Dendritic cell treated with granulocyte-macrophage colony-stimulating factor and Interleukin-4, amounts not matched to agents 40 ng/mL and 50 ng/mL, for 4 days (primary cell): ENCODE measurements around the gene BUB3.
A peak's percentile ranks its signal among the peaks of the same experiment; 100 is the strongest.

Experiments
- H3K27ac Mint-ChIP-seq: one replicate; pipeline ENCODE4 v1.8.0; 2022; ENCODE audit warnings: mild to moderate bottlenecking, mixed read lengths
- H3K27me3 Mint-ChIP-seq: one replicate; pipeline ENCODE4 v1.8.0; 2022; ENCODE audit warnings: mild to moderate bottlenecking, mixed read lengths
- H3K36me3 Mint-ChIP-seq: one replicate; pipeline ENCODE4 v1.8.0; 2022; ENCODE audit warnings: low read depth, mixed read lengths
- H3K4me1 Mint-ChIP-seq: one replicate; pipeline ENCODE4 v1.8.0; 2022; ENCODE audit warnings: low read depth, mixed read lengths
- H3K4me3 Mint-ChIP-seq: one replicate; pipeline ENCODE4 v1.8.0; 2022; ENCODE audit warnings: mild to moderate bottlenecking, moderate library complexity, mixed read lengths
- H3K9me3 Mint-ChIP-seq: one replicate; pipeline ENCODE4 v1.8.0; 2022; ENCODE audit warnings: mixed read lengths
- intact Hi-C: fragments of 100-400 bp; cut with micrococcal nuclease; formaldehyde crosslinking; loops from one replicate; pipeline ENCODE4 v1.15.0; 2022

BUB3 gene

DNA sequence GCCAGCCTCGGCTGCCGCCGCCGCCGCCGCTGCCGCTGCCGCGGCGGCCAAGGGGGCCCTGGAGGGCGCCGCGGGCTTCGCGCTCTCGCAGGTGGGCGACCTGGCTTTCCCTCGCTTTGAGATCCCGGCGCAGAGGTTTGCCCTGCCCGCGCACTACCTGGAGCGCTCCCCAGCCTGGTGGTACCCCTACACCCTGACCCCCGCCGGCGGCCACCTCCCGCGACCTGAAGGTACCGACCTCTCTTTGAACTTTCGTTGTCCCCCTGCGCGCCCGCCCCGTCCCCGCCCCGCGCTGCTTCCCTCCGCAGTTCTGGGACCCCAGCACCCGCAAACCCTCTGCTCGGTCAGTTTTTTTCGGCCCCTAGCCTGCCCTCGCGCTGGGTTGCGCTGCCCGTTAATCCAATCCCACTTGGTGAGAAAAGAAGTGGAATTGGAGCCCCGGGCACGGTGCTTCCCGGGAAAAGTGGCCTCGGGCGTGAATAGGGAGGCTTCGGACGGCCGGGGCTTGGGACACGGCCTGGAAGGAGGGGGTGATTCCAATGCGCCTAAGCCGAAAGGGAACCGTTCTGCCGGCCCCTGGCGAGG is 17.9 kb upstream of the BUB3 start:
- intact Hi-C loops = no loop called here
- Mint-ChIP-seq H3K27ac (no peak overlapping the region), H3K27me3 (peaks cover 95% of the 10 kb centered on the region), H3K36me3 (no peaks in the 10 kb centered on the region), H3K4me1 (peaks cover 42% of the 10 kb centered on the region), H3K9me3 (no peaks in the 10 kb centered on the region), H3K4me3 (no peak overlapping the region)

DNA sequence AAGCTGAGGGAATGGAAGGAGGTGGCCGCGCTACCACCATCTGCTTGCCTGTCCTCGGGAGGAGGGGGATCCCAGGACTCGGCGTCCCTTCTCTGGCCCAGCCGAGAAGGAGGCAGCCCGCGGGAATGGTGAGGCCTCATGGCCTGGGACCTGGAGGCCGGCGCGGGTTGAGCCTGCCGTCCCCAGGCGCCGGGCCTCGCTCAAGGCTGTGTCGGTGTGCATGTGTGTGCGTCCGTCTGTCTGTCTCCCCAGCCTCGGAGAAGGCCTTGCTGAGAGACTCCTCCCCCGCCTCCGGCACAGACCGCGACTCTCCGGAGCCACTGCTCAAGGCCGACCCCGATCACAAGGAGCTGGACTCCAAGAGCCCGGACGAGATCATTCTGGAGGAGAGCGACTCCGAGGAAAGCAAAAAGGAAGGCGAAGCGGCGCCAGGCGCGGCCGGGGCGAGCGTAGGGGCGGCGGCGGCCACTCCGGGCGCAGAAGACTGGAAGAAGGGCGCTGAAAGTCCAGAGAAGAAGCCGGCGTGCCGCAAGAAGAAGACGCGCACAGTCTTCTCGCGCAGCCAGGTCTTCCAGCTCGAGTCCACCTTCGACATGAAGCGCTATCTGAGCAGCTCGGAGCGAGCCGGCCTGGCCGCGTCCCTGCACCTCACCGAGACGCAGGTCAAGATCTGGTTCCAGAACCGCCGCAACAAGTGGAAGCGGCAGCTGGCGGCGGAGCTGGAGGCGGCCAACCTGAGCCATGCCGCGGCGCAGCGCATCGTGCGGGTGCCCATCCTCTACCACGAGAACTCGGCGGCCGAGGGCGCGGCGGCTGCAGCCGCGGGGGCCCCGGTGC is 17.2 kb upstream of the BUB3 start:
- Mint-ChIP-seq H3K4me3 (peak overlapping the region; percentile 24), H3K36me3 (no peaks in the 10 kb centered on the region), H3K27ac (no peak overlapping the region), H3K9me3 (no peaks in the 10 kb centered on the region), H3K4me1 (peaks cover 42% of the 10 kb centered on the region), H3K27me3 (peaks cover 95% of the 10 kb centered on the region)
- intact Hi-C loops = no loop called here

DNA sequence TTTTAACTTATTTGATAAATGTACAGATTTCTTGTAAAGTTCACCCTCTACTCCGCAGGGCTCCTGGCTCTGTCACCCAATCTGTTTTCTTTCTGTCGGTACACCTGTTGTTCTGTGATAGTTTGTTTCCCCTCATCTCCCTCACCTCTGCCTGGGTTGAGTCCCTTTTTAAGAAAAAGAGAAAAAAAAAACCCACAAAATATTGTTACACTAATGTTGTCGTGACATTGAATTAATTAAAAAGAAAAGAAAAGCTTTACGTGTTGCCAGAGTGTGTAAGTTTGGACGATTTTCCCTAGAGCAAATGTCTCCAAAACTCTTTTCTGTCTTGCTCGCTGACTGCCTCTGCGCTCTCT is 15.1 kb upstream of the BUB3 start:
- H3K9me3 Mint-ChIP-seq = no peaks in the 10 kb centered on the region
- no peak overlapping the region for H3K4me3 Mint-ChIP-seq
- peaks cover 37% of the 10 kb centered on the region for H3K4me1 Mint-ChIP-seq
- peaks cover 95% of the 10 kb centered on the region for H3K27me3 Mint-ChIP-seq
- intact Hi-C loops = no loop called here
- no peak overlapping the region for H3K27ac Mint-ChIP-seq
- no peaks in the 10 kb centered on the region for H3K36me3 Mint-ChIP-seq

DNA sequence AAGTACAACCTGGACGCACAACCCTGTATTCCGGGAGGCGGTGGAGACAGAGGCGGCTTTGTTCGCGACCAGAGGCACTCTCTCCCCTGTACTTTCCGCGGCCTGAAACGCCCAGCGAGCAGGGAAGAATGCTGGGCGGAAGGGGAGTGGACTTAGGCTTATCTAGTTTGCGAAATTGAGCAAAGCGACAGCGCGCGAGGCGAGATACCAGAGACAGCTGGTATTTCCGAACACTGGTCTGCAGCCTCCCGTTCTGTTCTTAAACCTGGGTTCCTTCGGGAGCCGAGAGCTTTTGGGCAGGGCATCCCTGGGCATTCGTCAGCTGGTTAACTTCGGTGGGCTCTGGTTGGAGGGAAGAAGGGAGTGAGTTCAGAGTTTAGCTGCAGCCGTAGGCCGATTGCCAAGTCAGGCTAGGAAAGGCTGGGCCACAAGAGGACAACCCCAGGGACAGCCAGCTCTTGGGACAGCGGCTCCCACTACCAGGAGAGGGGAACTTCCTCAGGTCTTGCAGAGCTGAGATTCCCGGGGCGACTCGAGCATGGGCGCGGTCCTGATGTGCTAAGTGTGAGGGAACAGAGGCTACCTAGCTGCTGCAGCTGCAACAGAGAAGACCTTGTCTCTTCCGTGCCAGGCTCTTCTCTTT is 14.6 kb upstream of the BUB3 start:
- no peak overlapping the region for H3K27ac Mint-ChIP-seq

DNA sequence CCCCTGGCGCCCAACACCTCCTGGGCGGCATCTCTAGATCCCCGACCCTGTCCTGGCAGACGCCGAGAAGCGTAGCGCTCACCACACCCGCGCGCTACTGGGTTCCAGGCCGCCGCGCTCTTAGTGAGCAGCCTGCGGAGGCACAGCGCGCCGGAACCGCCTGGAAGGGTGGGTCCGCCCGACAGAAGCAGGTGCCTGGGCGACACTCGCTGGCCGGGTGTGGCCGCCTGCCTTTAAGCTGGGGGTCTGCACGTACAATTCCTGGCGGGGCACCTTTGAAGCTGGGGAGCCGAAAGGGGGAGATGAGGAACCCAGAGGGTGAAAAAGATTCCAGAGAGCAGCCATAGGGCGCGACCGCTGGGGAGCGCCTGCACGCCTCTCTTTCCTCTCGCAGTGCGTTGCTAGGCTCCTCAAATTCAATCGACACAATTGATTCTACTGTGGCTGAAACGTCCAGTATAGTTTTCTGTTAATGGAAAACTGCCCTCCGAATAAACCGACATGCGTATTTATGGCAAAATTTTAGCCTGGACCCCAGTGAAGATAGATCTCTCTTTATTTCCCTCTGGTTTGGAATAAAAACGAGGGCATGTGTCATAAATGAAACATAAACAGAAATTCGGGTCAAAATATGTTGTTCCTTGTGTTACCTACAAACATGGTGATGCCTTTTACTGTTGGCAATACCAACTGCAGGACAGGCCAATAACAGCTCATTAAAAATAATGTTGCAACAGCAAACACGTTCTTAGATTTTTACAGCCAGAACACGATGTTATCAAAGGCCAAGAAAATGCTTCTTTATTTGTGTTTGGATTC is 13.8 kb upstream of the BUB3 start:
- Mint-ChIP-seq H3K4me1 (peaks cover 41% of the 10 kb centered on the region), H3K36me3 (no peaks in the 10 kb centered on the region), H3K27ac (no peak overlapping the region), H3K9me3 (no peaks in the 10 kb centered on the region), H3K27me3 (peaks cover 95% of the 10 kb centered on the region), H3K4me3 (no peak overlapping the region)
- intact Hi-C loops = loop anchor here (10.0 kb wide), 1 partner anchor 344 kb away; no protein-coding TSS in a partner anchor

More for the DNA sequence above, 14.6 kb upstream of the BUB3 start:
- intact Hi-C loops = loop anchor here (10.0 kb wide), 1 partner anchor 345 kb away; no protein-coding TSS in a partner anchor
- Mint-ChIP-seq H3K36me3 (no peaks in the 10 kb centered on the region), H3K9me3 (no peaks in the 10 kb centered on the region), H3K27me3 (peaks cover 95% of the 10 kb centered on the region), H3K4me3 (no peak overlapping the region), H3K4me1 (peaks cover 34% of the 10 kb centered on the region)

DNA sequence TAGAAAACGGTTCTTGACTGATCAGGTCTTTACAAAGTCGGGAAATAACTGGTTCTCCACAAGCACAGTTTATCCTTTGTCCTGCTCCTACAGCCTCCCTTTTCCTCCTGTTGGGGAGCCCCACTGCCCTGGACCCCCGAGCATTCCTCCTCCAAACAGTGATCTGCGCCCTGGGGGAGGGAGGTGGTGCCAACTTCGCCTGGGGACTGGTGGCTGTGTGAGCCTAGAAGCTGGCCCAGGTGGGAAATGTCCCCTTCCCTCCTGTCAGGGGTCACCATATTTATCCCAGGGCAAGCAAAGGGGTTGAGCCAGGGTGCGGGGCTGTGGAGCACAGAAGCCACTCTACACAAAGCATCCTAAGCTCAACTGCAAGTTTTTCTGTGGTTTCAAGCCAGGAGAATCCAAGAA is 13.2 kb upstream of the BUB3 start:
- Mint-ChIP-seq H3K36me3 (no peaks in the 10 kb centered on the region), H3K9me3 (no peaks in the 10 kb centered on the region), H3K27me3 (peaks cover 96% of the 10 kb centered on the region), H3K27ac (no peak overlapping the region), H3K4me3 (no peak overlapping the region), H3K4me1 (peaks cover 47% of the 10 kb centered on the region)
- intact Hi-C loops = loop anchor here (10.0 kb wide), 1 partner anchor 344 kb away; no protein-coding TSS in a partner anchor

DNA sequence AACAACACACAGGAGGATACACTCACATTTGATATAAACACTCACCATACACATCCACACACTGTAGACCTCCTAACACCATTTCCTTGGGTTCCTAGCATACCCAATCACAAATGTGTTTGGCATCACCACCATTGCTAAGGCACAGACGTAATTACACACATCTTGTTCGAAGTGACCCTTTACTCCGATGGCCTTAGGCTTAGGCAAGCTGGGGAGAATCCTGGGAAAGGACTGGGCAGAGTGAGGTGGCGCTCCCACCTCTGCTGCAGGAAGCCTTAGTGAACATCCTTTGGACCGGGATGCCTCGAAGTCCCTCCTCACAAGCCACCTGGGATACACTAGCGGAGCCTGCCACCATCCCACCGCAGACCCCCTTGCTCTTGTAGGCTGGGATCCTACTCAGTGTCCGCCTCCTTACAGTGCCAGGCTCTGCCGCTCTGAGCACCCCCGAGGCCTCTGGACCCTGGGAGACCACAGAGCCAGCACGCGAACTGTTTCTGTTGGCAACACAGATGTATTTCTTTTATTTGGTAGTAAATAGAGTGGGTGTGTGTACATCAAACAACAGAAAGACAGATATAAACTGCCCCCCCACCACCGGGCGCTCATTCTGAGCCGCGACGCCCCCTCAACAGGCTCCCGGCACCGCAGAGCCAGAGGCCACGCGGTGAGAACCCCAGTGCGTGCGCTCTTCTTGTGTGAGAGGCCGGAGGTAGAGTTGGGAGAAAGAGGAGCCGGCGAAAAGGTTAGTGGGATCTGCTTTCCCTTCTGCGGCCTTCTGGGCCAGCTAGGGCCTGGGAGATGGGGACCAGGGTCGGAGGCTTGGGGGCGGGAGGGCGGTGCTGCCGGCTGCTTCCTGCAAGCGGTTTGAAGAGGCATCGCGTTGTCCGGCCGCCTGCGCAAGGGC is 12.2 kb upstream of the BUB3 start:
- no peak overlapping the region for H3K4me3 Mint-ChIP-seq
- no peaks in the 10 kb centered on the region for H3K9me3 Mint-ChIP-seq
- H3K4me1 Mint-ChIP-seq = peaks cover 46% of the 10 kb centered on the region
- H3K27ac Mint-ChIP-seq = no peak overlapping the region
- H3K27me3 Mint-ChIP-seq = peaks cover 96% of the 10 kb centered on the region
- intact Hi-C loops = loop anchor here (10.0 kb wide), 1 partner anchor 343 kb away; no protein-coding TSS in a partner anchor
- no peaks in the 10 kb centered on the region for H3K36me3 Mint-ChIP-seq

DNA sequence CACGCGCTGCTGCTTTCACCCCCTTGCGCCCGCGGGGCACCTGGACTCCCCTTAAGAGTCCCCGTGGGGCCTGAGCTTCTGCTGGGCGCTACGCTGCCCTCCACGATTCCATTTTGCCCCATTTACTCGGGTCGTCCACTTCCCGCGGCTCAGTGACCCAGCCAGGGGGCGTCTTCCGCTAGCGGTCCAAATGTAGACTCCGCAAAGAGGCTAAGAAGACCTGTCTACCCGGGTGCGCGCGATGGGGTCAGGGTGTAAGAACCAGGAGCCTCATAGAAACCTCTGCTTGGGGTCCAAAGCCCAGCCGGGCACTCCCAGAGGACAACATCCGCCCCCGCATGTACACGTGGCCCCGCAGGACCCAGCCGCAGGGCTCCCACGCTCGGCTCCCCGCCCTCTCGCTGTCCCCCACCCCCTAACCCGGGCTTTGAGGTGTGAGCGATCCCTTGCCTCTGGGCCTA is 11.5 kb upstream of the BUB3 start:
- H3K4me1 Mint-ChIP-seq = peaks cover 47% of the 10 kb centered on the region
- peaks cover 97% of the 10 kb centered on the region for H3K27me3 Mint-ChIP-seq
- H3K9me3 Mint-ChIP-seq = no peaks in the 10 kb centered on the region
- no peak overlapping the region for H3K27ac Mint-ChIP-seq
- no peak overlapping the region for H3K4me3 Mint-ChIP-seq
- intact Hi-C loops = loop anchor here (10.0 kb wide), 1 partner anchor 342 kb away; no protein-coding TSS in a partner anchor
- H3K36me3 Mint-ChIP-seq = no peaks in the 10 kb centered on the region

DNA sequence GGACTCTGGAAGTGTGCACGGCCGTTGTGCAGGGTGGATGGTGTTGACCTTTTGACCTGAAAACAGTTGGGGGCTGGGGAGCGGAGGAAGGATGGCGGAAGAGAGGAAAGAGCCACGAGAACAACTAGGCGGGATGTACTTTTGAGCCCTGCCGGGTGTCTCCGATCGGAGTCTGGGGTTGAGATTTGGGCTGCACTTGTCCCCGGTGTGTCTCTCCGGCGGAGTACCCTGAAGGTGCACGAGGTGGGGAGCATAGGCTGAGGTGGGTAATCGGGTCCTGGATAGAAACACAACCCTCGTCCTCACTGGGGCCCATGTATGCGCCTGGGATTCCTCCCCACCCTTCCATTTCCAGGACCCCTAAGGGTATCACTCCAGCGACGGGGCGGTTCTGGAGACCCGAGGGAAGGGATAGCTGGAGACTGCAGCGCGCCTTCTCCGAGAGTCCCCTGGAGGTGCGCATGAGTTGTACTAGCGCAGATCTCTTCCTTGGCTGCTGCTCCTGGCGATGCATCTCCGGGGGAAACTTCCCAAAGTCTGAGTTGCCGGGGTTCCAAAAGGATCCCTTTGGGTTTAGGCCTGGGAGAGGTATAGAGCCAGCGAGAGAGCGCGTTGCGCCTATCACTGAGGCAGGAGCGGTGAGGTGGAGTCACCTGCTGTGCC is 10.9 kb upstream of the BUB3 start:
- Mint-ChIP-seq H3K4me3 (no peak overlapping the region), H3K9me3 (no peaks in the 10 kb centered on the region), H3K36me3 (no peaks in the 10 kb centered on the region), H3K27ac (no peak overlapping the region), H3K27me3 (peaks cover 97% of the 10 kb centered on the region), H3K4me1 (peaks cover 47% of the 10 kb centered on the region)
- intact Hi-C loops = loop anchor here (10.0 kb wide), 1 partner anchor 342 kb away; no protein-coding TSS in a partner anchor

DNA sequence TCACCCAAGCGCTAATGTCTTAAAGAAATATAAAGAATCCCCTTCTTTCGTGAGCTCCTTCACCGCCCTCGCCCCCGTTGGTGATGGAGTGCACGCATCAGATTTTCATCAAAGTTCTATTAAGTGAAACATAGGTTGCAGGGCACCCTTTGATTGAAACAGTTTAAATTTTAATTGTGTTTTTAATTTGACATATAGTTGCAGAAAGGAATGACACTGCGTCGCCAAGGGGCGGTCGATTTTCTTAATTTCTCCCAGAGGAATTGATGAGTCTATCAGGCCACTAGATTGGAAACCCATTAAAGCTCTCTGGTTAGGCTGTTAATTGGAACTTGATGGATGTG is 10.4 kb upstream of the BUB3 start:
- Mint-ChIP-seq H3K4me1 (peaks cover 50% of the 10 kb centered on the region), H3K36me3 (no peaks in the 10 kb centered on the region), H3K27ac (no peak overlapping the region), H3K4me3 (no peak overlapping the region), H3K9me3 (no peaks in the 10 kb centered on the region), H3K27me3 (peaks cover 98% of the 10 kb centered on the region)
- intact Hi-C loops = loop anchor here (10.0 kb wide), 1 partner anchor 341 kb away; no protein-coding TSS in a partner anchor

DNA sequence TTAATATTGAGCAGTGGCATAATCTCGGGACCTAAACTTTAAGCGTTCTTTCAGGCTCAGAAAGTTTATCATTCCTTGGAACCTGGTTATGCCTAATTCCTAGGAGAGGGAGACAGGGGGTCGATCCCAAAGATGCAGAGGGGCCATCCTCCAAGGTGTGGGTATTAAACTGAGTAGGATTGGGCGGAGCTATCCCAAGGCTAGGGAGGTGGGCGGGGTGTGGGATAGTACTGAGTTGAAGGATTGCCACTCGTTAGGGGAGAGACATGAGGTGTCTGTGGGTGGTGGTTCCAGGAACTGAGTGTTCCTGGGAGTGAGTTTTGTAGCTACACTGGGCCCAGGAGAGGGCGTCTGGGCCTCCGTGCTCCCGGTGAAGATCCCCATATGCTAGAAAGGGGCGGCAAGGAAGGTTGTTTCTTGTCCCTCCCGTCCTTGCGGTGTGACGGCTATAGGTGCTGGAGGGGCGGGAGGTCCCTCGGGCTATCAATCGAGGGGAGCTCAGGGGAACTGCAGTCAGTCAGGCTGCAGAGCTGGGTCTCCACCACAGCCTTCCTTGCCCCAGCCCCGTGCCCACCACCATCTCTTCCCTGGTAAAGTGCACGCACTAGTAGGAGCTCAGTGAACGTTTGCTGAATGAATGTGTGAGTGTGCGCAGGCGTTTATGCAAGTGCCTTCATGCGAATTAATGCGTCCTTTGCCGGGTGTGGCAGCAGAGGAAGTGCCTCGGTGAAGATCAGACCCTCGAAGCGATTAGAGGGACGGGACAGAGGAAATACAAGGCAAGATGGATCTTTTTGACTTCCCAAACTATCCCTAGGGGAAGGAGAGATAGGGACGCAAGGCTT is 9.3 kb upstream of the BUB3 start:
- Mint-ChIP-seq H3K4me1 (peaks cover 47% of the 10 kb centered on the region), H3K4me3 (peak overlapping the region; percentile 13), H3K36me3 (no peaks in the 10 kb centered on the region), H3K27me3 (peaks cover 97% of the 10 kb centered on the region), H3K9me3 (no peaks in the 10 kb centered on the region), H3K27ac (no peak overlapping the region)
- intact Hi-C loops = loop anchor here (10.0 kb wide), 1 partner anchor 340 kb away; no protein-coding TSS in a partner anchor
